Cardiac fibroblast (primary cell): ENCODE results near the gene PSAP.
A peak's percentile ranks its signal among the peaks of the same experiment; 100 is the strongest.
"Not testable (repeated sequence)": the region's sequence is repeated elsewhere in the genome, so short reads cannot be mapped to it uniquely, and the experiment has no call there.

Experiments used
- DNase-seq, 2 donors: peaks; one replicate each; pipeline versions ENCODE4 v3.0.0 to v3.0.0-alpha.2; 2010; ENCODE audit warnings: low read depth in 2 of 2
- H3K4me3 ChIP-seq, 2 donors: replicated peaks in 1 of 2; 1 replicate in 1 of 2; 2 replicates in 1 of 2; pipeline ENCODE4 v1.5.1; 2011; ENCODE audit warnings: low read depth in 2 of 2, low read length in 2 of 2, mild to moderate bottlenecking in 2 of 2, moderate library complexity in 1 of 2
- TF ChIP-seq, protein P1 (sequence below): IDR thresholded peaks from one replicate; pipeline ENCODE4 v1.5.1; 2011; ENCODE audit warnings: low read depth, mild to moderate bottlenecking, low read length, inconsistent platforms

PSAP gene

DNA sequence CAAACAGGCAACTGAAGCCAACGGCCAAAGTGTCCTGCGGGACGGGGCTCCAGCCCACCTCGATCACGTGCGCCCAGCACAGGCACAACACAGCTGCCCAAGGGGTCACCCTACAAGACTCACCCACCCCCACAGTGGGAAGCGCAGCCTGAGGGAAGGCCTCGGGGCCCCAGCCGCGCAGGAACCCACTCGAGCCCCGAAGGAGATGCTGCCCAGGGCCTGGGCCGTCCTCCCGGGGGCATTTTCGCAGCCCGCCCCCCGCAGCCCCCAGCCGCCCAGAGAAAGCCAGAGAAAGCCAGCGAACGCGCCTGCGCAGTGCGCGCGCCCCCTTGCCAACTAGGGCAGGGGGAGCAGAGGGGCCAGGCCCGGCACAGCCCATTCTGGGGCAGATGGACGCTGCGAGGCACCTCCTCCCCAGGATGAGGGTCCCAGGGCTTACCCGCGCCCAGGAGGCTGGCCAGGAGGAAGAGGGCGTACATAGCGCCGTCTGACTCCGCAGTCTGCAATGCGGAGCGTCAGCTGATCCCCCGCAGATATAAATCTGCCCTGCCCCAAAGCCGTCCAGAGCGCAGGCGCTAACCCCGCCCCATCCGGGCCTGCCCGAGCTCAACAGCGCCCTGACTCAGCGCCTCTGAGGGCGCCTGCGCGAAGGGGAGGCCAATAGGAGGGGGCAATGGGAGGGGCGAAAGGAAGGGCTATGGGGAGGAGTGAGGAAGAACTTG lies at the start of gene PSAP:
PSAP (minus strand) TSS at position 509 of the 722 bp plus-strand sequence; CDS start at position 479, 30 bp downstream.
- TF ChIP-seq, protein P1, sequence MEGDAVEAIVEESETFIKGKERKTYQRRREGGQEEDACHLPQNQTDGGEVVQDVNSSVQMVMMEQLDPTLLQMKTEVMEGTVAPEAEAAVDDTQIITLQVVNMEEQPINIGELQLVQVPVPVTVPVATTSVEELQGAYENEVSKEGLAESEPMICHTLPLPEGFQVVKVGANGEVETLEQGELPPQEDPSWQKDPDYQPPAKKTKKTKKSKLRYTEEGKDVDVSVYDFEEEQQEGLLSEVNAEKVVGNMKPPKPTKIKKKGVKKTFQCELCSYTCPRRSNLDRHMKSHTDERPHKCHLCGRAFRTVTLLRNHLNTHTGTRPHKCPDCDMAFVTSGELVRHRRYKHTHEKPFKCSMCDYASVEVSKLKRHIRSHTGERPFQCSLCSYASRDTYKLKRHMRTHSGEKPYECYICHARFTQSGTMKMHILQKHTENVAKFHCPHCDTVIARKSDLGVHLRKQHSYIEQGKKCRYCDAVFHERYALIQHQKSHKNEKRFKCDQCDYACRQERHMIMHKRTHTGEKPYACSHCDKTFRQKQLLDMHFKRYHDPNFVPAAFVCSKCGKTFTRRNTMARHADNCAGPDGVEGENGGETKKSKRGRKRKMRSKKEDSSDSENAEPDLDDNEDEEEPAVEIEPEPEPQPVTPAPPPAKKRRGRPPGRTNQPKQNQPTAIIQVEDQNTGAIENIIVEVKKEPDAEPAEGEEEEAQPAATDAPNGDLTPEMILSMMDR = no peak
- DNase-seq = peak; percentile 98
- peak within 1 kb of the TSS; percentile 98 to 99 for H3K4me3 ChIP-seq

DNA sequence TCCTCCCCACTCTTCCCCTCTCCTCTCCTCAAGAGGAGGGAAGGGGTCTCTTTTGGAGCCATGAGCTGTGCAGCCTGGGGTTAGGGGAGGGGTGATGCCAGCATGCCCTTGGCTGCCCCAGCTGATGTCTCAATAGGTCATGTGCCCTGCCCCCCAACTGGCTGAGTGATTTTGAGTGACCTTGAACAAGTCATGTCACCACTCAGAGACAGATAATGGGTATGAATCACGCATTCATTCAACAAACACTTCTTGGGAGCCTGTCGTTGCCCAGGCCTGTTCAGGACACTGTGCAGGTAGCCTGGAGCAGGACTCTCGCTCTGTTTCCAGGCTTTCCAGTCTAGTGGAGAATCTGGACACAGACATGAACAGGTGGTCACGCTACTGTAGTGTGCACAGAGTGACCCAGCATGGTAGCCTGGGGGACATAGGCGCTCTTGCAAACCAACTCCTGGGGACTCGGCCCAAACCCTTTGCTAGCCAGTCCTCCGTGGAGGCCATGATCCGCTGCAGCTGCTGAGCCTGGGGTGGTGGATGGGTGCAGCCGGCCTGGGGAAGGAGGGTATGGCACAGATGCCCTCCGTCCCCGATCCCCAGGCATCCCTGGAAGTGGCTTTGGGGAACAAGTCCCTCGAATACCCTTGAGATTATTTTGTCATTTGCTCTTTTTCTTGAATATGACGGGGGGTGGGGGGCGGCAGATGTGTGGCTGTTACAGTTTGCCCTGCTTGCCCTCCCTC lies 49.6 kb upstream of the PSAP start:
- no peak for DNase-seq
- no peak overlapping the region for H3K4me3 ChIP-seq
- TF ChIP-seq, protein P1 = no peak

DNA sequence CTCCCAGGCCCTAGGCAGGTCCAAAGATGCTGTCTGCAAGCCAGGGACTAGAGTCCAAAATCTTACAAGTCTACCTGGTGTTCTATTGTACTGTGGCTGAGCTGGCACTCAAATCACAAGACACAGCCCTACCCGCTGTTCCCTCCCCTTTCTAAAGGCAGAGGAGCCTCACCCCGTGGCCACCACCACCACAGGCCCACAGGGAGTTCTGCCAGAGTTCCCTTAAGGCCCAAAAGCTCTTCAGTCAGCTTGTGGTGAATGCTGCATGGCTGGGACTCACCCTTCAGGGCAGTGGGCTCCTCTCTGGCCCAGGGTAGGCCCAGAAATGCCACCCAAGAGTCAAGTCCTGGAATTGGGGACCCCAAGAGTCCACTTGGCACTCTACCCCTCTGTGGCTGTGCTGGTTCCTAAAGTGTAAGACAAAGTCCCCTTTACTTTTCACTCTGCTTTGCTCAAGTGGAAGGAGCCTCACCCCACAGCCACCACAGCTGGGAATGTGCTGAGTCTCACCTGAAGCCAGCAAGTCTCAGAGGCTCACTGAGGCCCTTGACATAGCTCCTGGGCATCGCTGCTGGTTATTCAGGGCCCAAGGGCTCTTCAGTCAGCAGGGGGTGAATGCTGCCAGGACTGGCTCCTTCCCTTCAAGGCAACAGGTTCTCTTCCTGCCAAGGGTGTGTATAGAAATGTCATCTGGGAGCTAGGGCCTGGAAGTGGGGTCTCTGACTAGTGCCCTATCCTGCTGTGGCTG lies 48.8 kb upstream of the PSAP start:
- no peak for DNase-seq
- no peak overlapping the region for H3K4me3 ChIP-seq
- TF ChIP-seq, protein P1 = no peak

DNA sequence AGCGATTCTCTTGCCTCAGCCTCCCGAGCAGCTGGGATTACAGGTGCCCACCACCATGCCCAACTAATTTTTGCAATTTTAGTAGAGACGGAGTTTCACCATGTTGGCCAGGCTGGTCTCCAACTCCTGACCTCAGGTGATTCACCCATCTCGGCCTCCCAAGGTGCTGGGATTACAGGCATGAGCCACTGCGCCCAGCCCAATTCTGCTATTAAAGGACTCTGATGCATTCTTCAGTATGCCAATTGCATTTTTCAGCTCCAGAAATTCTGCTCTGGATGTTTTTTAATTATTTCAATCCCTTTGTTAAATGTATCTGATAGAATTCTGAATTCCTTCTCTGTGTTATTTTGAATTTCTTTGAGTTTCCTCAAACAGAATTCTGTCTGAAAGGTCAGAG lies 47.3 kb upstream of the PSAP start:
- DNase-seq = not testable (repeated sequence)

DNA sequence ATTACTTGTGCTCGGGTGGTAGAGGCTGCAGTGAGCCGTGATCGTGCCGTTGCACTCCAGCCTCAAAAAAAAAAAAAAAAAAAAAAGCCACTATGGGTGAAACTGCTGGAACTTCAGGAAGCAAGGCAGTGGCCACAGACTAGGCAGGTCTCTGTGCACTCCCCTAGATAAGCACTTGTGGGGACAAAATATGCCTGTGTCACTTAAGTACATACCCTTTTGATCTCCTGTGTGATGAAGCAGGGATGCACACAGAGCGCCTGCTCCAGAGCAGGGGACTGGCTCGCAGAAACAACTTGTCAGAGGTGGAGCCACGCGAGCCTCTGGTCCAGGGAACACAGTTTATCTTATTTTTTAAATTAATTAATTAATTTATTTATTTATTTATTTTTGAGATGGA lies 42.9 kb upstream of the PSAP start:
- TF ChIP-seq, protein P1 = no peak
- no peak overlapping the region for H3K4me3 ChIP-seq
- no peak for DNase-seq

More for the DNA sequence above, 47.3 kb upstream of the PSAP start:
- not testable (repeated sequence) for H3K4me3 ChIP-seq

DNA sequence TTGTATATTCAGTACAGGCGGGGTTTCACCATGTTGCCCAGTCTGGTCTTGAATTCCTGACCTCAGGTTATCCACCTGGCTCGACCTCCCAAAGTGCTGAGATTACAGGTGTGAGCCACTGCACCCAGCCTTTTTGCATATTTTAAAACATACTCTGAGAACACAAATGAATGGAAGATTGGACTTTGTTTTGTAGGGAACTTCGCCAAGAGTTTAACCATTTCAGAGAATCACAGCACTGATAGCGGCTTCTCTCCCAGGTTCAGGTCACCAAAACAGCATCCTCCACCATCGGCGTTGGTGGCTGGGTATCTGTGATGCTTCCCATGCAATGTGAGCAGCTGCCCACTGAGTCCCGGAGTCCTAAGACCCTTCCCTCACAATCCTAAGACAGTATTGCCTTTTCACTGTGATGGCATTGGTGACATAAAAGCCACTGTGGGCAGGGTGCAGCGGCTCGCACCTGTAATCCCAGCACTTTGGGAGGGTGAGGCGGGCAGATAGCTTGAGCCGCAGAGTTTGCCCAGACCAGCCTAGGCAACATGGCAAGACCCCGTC lies 42.3 kb upstream of the PSAP start:
- TF ChIP-seq, protein P1 = no peak
- no peak for DNase-seq
- no peak overlapping the region for H3K4me3 ChIP-seq
